H9 (cell line): ENCODE measurements around the gene SPRR2E. TPM values are rescaled to one million over a fixed set of nuclear protein-coding genes. Genes with fewer than 3 reads are reported as not detected.
A peak's percentile ranks its signal among the peaks of the same experiment; 100 is the strongest.
"Not testable (repeated sequence)": the region's sequence is repeated elsewhere in the genome, so short reads cannot be mapped to it uniquely, and the experiment has no call there.

Source experiments
- DNase-seq: peaks from one replicate; pipeline ENCODE4 v3.0.0-alpha.2; 2017
- H2AFZ ChIP-seq: one replicate; pipeline ENCODE4 v1.6.1; 2013; ENCODE audit warnings: mild to moderate bottlenecking, low read length, control low read depth, moderate library complexity
- H2AK5ac ChIP-seq: 2 replicates; pipeline ENCODE4 v1.6.1; 2013; ENCODE audit warnings: low read length, control low read depth, mixed read lengths; ENCODE audit not compliant: insufficient read length
- H2BK120ac ChIP-seq: one replicate; pipeline ENCODE4 v1.6.1; 2013; ENCODE audit warnings: low read depth, mild to moderate bottlenecking, low read length, control low read depth, inconsistent platforms; ENCODE audit not compliant: poor library complexity, severe bottlenecking
- H2BK12ac ChIP-seq: 2 replicates; pipeline ENCODE4 v1.6.1; 2013; ENCODE audit warnings: low read length, control low read depth, mixed read lengths, low read depth; ENCODE audit not compliant: insufficient read length
- H2BK15ac ChIP-seq: 2 replicates; pipeline ENCODE4 v1.6.1; 2013; ENCODE audit warnings: low read depth, low read length, control low read depth
- H2BK20ac ChIP-seq: one replicate; pipeline ENCODE4 v1.6.1; 2013; ENCODE audit warnings: low read depth, mild to moderate bottlenecking, low read length, control low read depth, inconsistent platforms; ENCODE audit not compliant: poor library complexity, severe bottlenecking
- H2BK5ac ChIP-seq: 2 replicates; pipeline ENCODE4 v1.6.1; 2013; ENCODE audit warnings: low read length, control low read depth, mixed read lengths; ENCODE audit not compliant: insufficient read length
- H3K14ac ChIP-seq: 2 replicates; pipeline ENCODE4 v1.6.1; 2013; ENCODE audit warnings: low read length, control low read depth; ENCODE audit not compliant: insufficient read depth
- H3K18ac ChIP-seq: 2 replicates; pipeline ENCODE4 v1.6.1; 2013; ENCODE audit warnings: low read depth, mild to moderate bottlenecking, mixed read lengths, low read length, control low read depth; ENCODE audit not compliant: insufficient read length
- H3K23ac ChIP-seq: 2 replicates; pipeline ENCODE4 v1.6.1; 2013; ENCODE audit warnings: low read length, control low read depth, mixed read lengths, low read depth; ENCODE audit not compliant: insufficient read length
- H3K23me2 ChIP-seq: 2 replicates; pipeline ENCODE4 v1.6.1; 2013; ENCODE audit warnings: low read depth, mild to moderate bottlenecking, mixed read lengths, low read length, control low read depth; ENCODE audit not compliant: insufficient read length, poor library complexity, severe bottlenecking
- H3K27ac ChIP-seq: 2 replicates; pipeline ENCODE4 v1.5.1; 2013; ENCODE audit warnings: low read length, control low read depth, mixed read lengths, low read depth; ENCODE audit not compliant: insufficient read length
- H3K27me3 ChIP-seq: 2 replicates; pipeline ENCODE4 v1.6.1; 2013; ENCODE audit warnings: low read length, control low read depth, inconsistent platforms; ENCODE audit not compliant: insufficient read depth
- H3K4ac ChIP-seq: 2 replicates; pipeline ENCODE4 v1.6.1; 2013; ENCODE audit warnings: low read depth, mild to moderate bottlenecking, control low read depth, inconsistent platforms, low read length, moderate library complexity
- H3K4me1 ChIP-seq: 2 replicates; pipeline ENCODE4 v1.6.1; 2013; ENCODE audit warnings: low read length, control low read depth, inconsistent platforms; ENCODE audit not compliant: insufficient read depth
- H3K4me2 ChIP-seq: 2 replicates; pipeline ENCODE4 v1.6.1; 2013; ENCODE audit warnings: low read length, control low read depth, mixed read lengths; ENCODE audit not compliant: insufficient read length, insufficient read depth
- H3K56ac ChIP-seq: 2 replicates; pipeline ENCODE4 v1.6.1; 2013; ENCODE audit warnings: low read depth, mild to moderate bottlenecking, mixed read lengths, low read length, control low read depth; ENCODE audit not compliant: insufficient read length
- H3K79me1 ChIP-seq: 2 replicates; pipeline ENCODE4 v1.6.1; 2013; ENCODE audit warnings: low read depth, mild to moderate bottlenecking, moderate library complexity, low read length, control low read depth, inconsistent platforms; ENCODE audit not compliant: insufficient read depth, poor library complexity, severe bottlenecking
- H3K79me2 ChIP-seq: 2 replicates; pipeline ENCODE4 v1.6.1; 2013; ENCODE audit warnings: low read length, control low read depth, inconsistent platforms; ENCODE audit not compliant: insufficient read depth
- H3K9ac ChIP-seq: 2 replicates; pipeline ENCODE4 v1.6.1; 2013; ENCODE audit warnings: low read length, control low read depth, mixed read lengths; ENCODE audit not compliant: insufficient read length; ENCODE audit errors: extremely low read depth
- H3K9me3 ChIP-seq: one replicate; pipeline ENCODE4 v1.6.1; 2013; ENCODE audit warnings: low read depth, low read length, inconsistent platforms; ENCODE audit not compliant: control insufficient read depth
- H3T11ph ChIP-seq: one replicate; pipeline ENCODE4 v1.6.1; 2013; ENCODE audit warnings: mild to moderate bottlenecking, low read length, control low read depth, inconsistent platforms
- H4K20me1 ChIP-seq: one replicate; pipeline ENCODE4 v1.6.1; 2013; ENCODE audit not compliant: control insufficient read depth, insufficient read length, insufficient read depth
- H4K5ac ChIP-seq: 2 replicates; pipeline ENCODE4 v1.6.1; 2013; ENCODE audit warnings: low read depth, mild to moderate bottlenecking, mixed read lengths, low read length, control low read depth; ENCODE audit not compliant: insufficient read length
- H4K8ac ChIP-seq: replicated peaks from 2 replicates; pipeline ENCODE4 v1.6.1; 2013; ENCODE audit warnings: low read length, control low read depth, mixed read lengths, low read depth; ENCODE audit not compliant: insufficient read length
- H4K91ac ChIP-seq: 2 replicates; pipeline ENCODE4 v1.6.1; 2013; ENCODE audit warnings: low read depth, mild to moderate bottlenecking, moderate library complexity, mixed read lengths, low read length, control low read depth; ENCODE audit not compliant: insufficient read length
- H3K27ac Mint-ChIP-seq, 3 experiments: 2 replicates in 2 of 3; 3 replicates in 1 of 3; pipeline ENCODE4 v1.8.0; 2020 to 2021; ENCODE audit warnings: mixed read lengths in 3 of 3, mild to moderate bottlenecking in 1 of 3, moderate library complexity in 1 of 3
- H3K27me3 Mint-ChIP-seq: 2 replicates; pipeline ENCODE4 v1.8.0; 2021; ENCODE audit warnings: low read depth, mild to moderate bottlenecking, moderate library complexity, mixed read lengths
- H3K36me3 Mint-ChIP-seq, 3 experiments: 2 replicates in 2 of 3; 3 replicates in 1 of 3; pipeline ENCODE4 v1.8.0; 2020 to 2021; ENCODE audit warnings: low read depth in 3 of 3, mixed read lengths in 3 of 3; ENCODE audit not compliant: insufficient read depth in 1 of 3
- H3K4me1 Mint-ChIP-seq, 2 experiments: 2 replicates each; pipeline ENCODE4 v1.8.0; 2020; ENCODE audit warnings: mixed read lengths in 2 of 2
- H3K4me3 Mint-ChIP-seq, 2 experiments: 2 replicates in 1 of 2; 3 replicates in 1 of 2; pipeline ENCODE4 v1.8.0; 2020 to 2021; ENCODE audit warnings: mild to moderate bottlenecking in 2 of 2, mixed read lengths in 2 of 2, moderate library complexity in 1 of 2
- H3K9me3 Mint-ChIP-seq, 2 experiments: 2 replicates in 1 of 2; 3 replicates in 1 of 2; pipeline ENCODE4 v1.8.0; 2020; ENCODE audit warnings: mild to moderate bottlenecking in 2 of 2, mixed read lengths in 2 of 2, moderate library complexity in 1 of 2
- CTCF ChIP-seq: fragments of 200-600 bp; sonication (generic); conservative IDR thresholded peaks from 3 replicates; pipeline ENCODE4 v1.8.0; 2021; ENCODE audit warnings: antibody characterized with exemption, mild to moderate bottlenecking
- WGBS: extraction: QIAGEN DNeasy Blood & Tissue Kit; methylation state at CpG from one replicate; pipeline ENCODE4 v1.1.7; 2013; ENCODE audit warnings: missing lambda C conversion rate, low lambda C conversion rate, mixed read lengths; ENCODE audit not compliant: insufficient read length; ENCODE audit errors: extremely low coverage; 5-methylcytosine and 5-hydroxymethylcytosine counted together
- total RNA-seq: library from RNA; stranded (reverse); gene quantifications from 2 replicates; pipeline ENCODE4 v1.2.1, GENCODE V29; 2021

The SPRR2E gene
- total RNA-seq, 1 experiment from 2014 or later = not detected

- peaks cover 51 to 56% of the 10 kb centered on the region in 2 experiments for H3K4me1 Mint-ChIP-seq
- peaks cover 32% of the 10 kb centered on the region for H3K27me3 Mint-ChIP-seq
- Histone ChIP-seq H4K91ac (no peak overlapping the region), H3K27me3 (no peaks in the 10 kb centered on the region), H3K23ac (no peak overlapping the region), H3K18ac (no peak overlapping the region), H3K4me1 (peaks cover 8% of the 10 kb centered on the region), H3K9me3 (no peaks in the 10 kb centered on the region), H3K27ac (no peak overlapping the region), H2BK5ac (no peak overlapping the region), H2BK12ac (no peak overlapping the region), H4K8ac (no peak overlapping the region), H3K4ac (no peak overlapping the region), H3K4me2 (no peak overlapping the region), H2AFZ (no peak overlapping the region), H3K14ac (no peak overlapping the region), H4K20me1 (no peaks in the 10 kb centered on the region), H2BK120ac (no peak overlapping the region), H2BK20ac (no peak overlapping the region), H2AK5ac (no peak overlapping the region), H3K79me1 (no peaks in the 10 kb centered on the region), H3T11ph (no peak overlapping the region), H4K5ac (no peak overlapping the region), H3K23me2 (no peaks in the 10 kb centered on the region), H3K56ac (no peak overlapping the region), H3K79me2 (no peaks in the 10 kb centered on the region), H2BK15ac (no peak overlapping the region), H3K9ac (no peak overlapping the region)
- H3K27ac Mint-ChIP-seq = no peak overlapping the region
- no peak for TF ChIP-seq CTCF
- H3K36me3 Mint-ChIP-seq = peaks cover 16 to 43% (median 36%) of the 10 kb centered on the region in 3 experiments
- no CpG with 5 or more reads among the region's 1 CpG for WGBS
- H3K9me3 Mint-ChIP-seq = peaks cover 49 to 51% of the 10 kb centered on the region in 2 experiments
- DNase-seq = no peak
- no peak overlapping the region for H3K4me3 Mint-ChIP-seq
Measured at GRCh38 chr1:153125536-153125935, 31.2 kb upstream of the SPRR2E start.

GRCh38 chr1:153123793-153124192, 29.5 kb upstream of the SPRR2E start:
- H2AFZ ChIP-seq, DNase-seq, H3K27me3 ChIP-seq, H3K9me3 ChIP-seq, H3K4ac ChIP-seq, H2BK15ac ChIP-seq, H3K56ac ChIP-seq, H4K91ac ChIP-seq, H3K4me1 ChIP-seq, H4K5ac ChIP-seq, H3T11ph ChIP-seq, H4K8ac ChIP-seq, H3K23me2 ChIP-seq, H3K79me2 ChIP-seq, H4K20me1 ChIP-seq, H2BK12ac ChIP-seq, H2AK5ac ChIP-seq, H3K14ac ChIP-seq, H3K9ac ChIP-seq, H2BK120ac ChIP-seq, H3K27ac ChIP-seq, H2BK5ac ChIP-seq, H3K18ac ChIP-seq, H3K79me1 ChIP-seq, H2BK20ac ChIP-seq, H3K23ac ChIP-seq, H3K4me2 ChIP-seq: not testable (repeated sequence)
- peaks cover 34% of the 10 kb centered on the region for H3K27me3 Mint-ChIP-seq
- H3K4me1 Mint-ChIP-seq = peaks cover 43 to 50% of the 10 kb centered on the region in 2 experiments
- H3K9me3 Mint-ChIP-seq = peaks cover 43 to 45% of the 10 kb centered on the region in 2 experiments
- H3K27ac Mint-ChIP-seq = peak overlapping the region; percentile 99 to 100 (median 99)
- no CpG with 5 or more reads among the region's 8 CpGs for WGBS
- peak overlapping the region; percentile 5 to 57; a peak in 4 of 5 replicates for H3K4me3 Mint-ChIP-seq
- H3K36me3 Mint-ChIP-seq = peaks cover 16 to 38% (median 31%) of the 10 kb centered on the region in 3 experiments
